Neural cell (in vitro differentiated cells): ENCODE results near the gene C11orf71. TPM values are rescaled to one million over a fixed set of nuclear protein-coding genes. Genes with fewer than 3 reads are reported as not detected.

Experiments
- H2AFZ ChIP-seq: fragments of 200-600, 300-800 bp; sonication (generic), shearing (Covaris generic); 2 replicates; pipeline ENCODE4 v1.6.0; 2014; ENCODE audit warnings: low read depth, mild to moderate bottlenecking, antibody characterized with exemption, low read length, moderate library complexity
- H3F3A ChIP-seq: fragments of 200-600 bp; shearing (Covaris generic); 2 replicates; pipeline ENCODE4 v1.6.1; 2016; ENCODE audit warnings: mild to moderate bottlenecking, moderate library complexity, mixed read lengths, antibody characterized with exemption, low read length; ENCODE audit not compliant: insufficient read depth, poor library complexity, severe bottlenecking
- H3K27ac ChIP-seq: fragments of 200-600, 300-800 bp; sonication (generic), shearing (Covaris generic); 2 replicates; pipeline ENCODE4 v1.5.1; 2014; ENCODE audit warnings: mild to moderate bottlenecking, low read length, moderate library complexity
- H3K27me3 ChIP-seq: fragments of 300-800, 200-600 bp; sonication (generic), shearing (Covaris generic); 2 replicates; pipeline ENCODE4 v1.6.0; 2014; ENCODE audit warnings: mild to moderate bottlenecking, low read depth, low read length, moderate library complexity; ENCODE audit not compliant: insufficient read depth
- H3K36me3 ChIP-seq: fragments of 300-800, 200-600 bp; sonication (generic), shearing (Covaris generic); 2 replicates; pipeline ENCODE4 v1.5.1; 2014; ENCODE audit warnings: mild to moderate bottlenecking, antibody characterized with exemption, low read length, moderate library complexity; ENCODE audit not compliant: insufficient read depth
- H3K4me2 ChIP-seq: fragments of 300-800, 200-600 bp; sonication (generic), shearing (Covaris generic); 2 replicates; pipeline ENCODE4 v1.6.0; 2014; ENCODE audit warnings: mild to moderate bottlenecking, low read length
- H3K4me3 ChIP-seq: fragments of 300-800, 200-600 bp; sonication (generic), shearing (Covaris generic); 2 replicates; pipeline ENCODE4 v1.5.1; 2014; ENCODE audit warnings: mild to moderate bottlenecking, low read length, moderate library complexity
- H3K79me2 ChIP-seq: fragments of 200-600 bp; shearing (Covaris generic); replicated peaks from 2 replicates; pipeline ENCODE4 v1.6.0; 2014; ENCODE audit warnings: mild to moderate bottlenecking, low read length, moderate library complexity; ENCODE audit not compliant: insufficient read depth
- H3K9ac ChIP-seq: fragments of 300-800, 200-600 bp; sonication (generic), shearing (Covaris generic); 2 replicates; pipeline ENCODE4 v1.6.1; 2016; ENCODE audit warnings: mild to moderate bottlenecking, low read length, mixed read lengths
- H3K9me2 ChIP-seq: fragments of 200-600 bp; shearing (Covaris generic); 2 replicates; pipeline ENCODE4 v1.6.1; 2016; ENCODE audit warnings: mild to moderate bottlenecking, low read length, mixed read lengths; ENCODE audit not compliant: insufficient read depth
- H3K9me3 ChIP-seq: fragments of 200-600, 300-800 bp; sonication (generic), shearing (Covaris generic); 2 replicates; pipeline ENCODE4 v1.6.1; 2016; ENCODE audit warnings: mild to moderate bottlenecking, mixed run types, low read length, moderate library complexity, mixed read lengths
- H4K20me1 ChIP-seq: fragments of 200-600 bp; shearing (Covaris generic); 2 replicates; pipeline ENCODE4 v1.6.1; 2016; ENCODE audit warnings: mild to moderate bottlenecking, mixed run types; ENCODE audit not compliant: insufficient read depth
- EP300 ChIP-seq: fragments of 450-650 bp; conservative IDR thresholded peaks from 2 replicates; pipeline ENCODE4 v1.6.1; 2014; ENCODE audit warnings: antibody characterized with exemption, mild to moderate bottlenecking, moderate library complexity; ENCODE audit not compliant: poor library complexity, severe bottlenecking
- EZH2 ChIP-seq: fragments of 200-600, 300-800 bp; shearing (Covaris generic), sonication (generic); IDR thresholded peaks from 2 replicates; pipeline ENCODE4 v1.6.1; 2014; ENCODE audit warnings: antibody characterized with exemption, low read length, borderline replicate concordance, mild to moderate bottlenecking; ENCODE audit not compliant: insufficient read depth, poor library complexity, severe bottlenecking
- MXI1 ChIP-seq: fragments of 450-650 bp; conservative IDR thresholded peaks from 2 replicates; pipeline ENCODE4 v1.6.1; 2014; ENCODE audit warnings: antibody characterized with exemption, mild to moderate bottlenecking; ENCODE audit not compliant: poor library complexity, severe bottlenecking
- POLR2AphosphoS5 ChIP-seq: IDR thresholded peaks from 2 replicates; pipeline ENCODE4 v1.6.1; 2012
- RAD21 ChIP-seq: fragments of 450-650 bp; conservative IDR thresholded peaks from 2 replicates; pipeline ENCODE4 v1.6.1; 2014; ENCODE audit warnings: antibody characterized with exemption, mild to moderate bottlenecking, moderate library complexity
- SMC3 ChIP-seq: fragments of 450-650 bp; conservative IDR thresholded peaks from 2 replicates; pipeline ENCODE4 v1.6.1; 2014; ENCODE audit warnings: antibody characterized with exemption, mild to moderate bottlenecking, moderate library complexity; ENCODE audit not compliant: poor library complexity
- TAF1 ChIP-seq: IDR thresholded peaks from 2 replicates; pipeline ENCODE4 v1.6.1; 2012; ENCODE audit warnings: low read depth
- polyA plus RNA-seq: library from polyadenylated mRNA; depleted of rRNA; stranded (reverse); fragments of >200 nt; gene quantifications from 2 replicates; pipeline ENCODE4 v1.2.3, GENCODE V29; 2014
- TF ChIP-seq, protein P1 (sequence below): fragments of 450-650 bp; IDR thresholded peaks from 2 replicates; pipeline ENCODE4 v1.5.1; 2014; ENCODE audit warnings: antibody characterized with exemption, mild to moderate bottlenecking, moderate library complexity; ENCODE audit not compliant: poor library complexity, severe bottlenecking
- TF ChIP-seq, protein P2 (sequence below): IDR thresholded peaks from 2 replicates; pipeline ENCODE4 v1.6.1; 2012; ENCODE audit warnings: borderline replicate concordance

C11orf71 gene
- polyA plus RNA-seq, 1 donor from 2014 or later = 29.9 TPM

GRCh38 chr11:114438303-114438702, 38.0 kb upstream of the C11orf71 start:
- Histone ChIP-seq H3K9me3 (no peaks in the 10 kb centered on the region), H3K36me3 (no peaks in the 10 kb centered on the region), H3F3A (no peaks in the 10 kb centered on the region), H3K9ac (no peak overlapping the region), H3K27ac (no peak overlapping the region), H2AFZ (no peak overlapping the region), H3K4me3 (no peak overlapping the region), H3K9me2 (no peaks in the 10 kb centered on the region), H3K4me2 (no peak overlapping the region), H3K79me2 (peaks cover 4% of the 10 kb centered on the region), H3K27me3 (no peaks in the 10 kb centered on the region), H4K20me1 (no peaks in the 10 kb centered on the region)
- no peak for TF ChIP-seq EP300

DNA sequence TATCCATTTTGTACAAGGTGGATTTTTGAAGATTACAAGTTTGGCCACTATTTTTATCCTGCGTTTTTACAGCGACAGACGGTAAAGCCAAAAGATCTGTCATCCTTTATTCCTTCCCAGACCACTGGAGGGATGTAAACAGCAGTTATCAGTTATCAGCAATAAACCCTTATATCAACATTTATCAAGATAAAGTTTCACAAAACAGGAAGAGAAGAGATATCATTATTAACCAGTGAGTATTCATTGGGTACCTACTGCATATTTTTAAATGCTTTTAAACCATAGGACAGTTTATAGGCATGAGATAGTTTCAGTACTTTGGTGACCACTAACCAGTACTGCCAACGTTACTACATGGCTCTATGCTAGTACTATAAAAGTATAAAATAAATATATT, 33.1 kb upstream of the C11orf71 start:
- Histone ChIP-seq H3K36me3 (no peaks in the 10 kb centered on the region), H4K20me1 (no peaks in the 10 kb centered on the region), H3K9me3 (no peaks in the 10 kb centered on the region), H3K9ac (no peak overlapping the region), H3K4me2 (no peak overlapping the region), H3K4me3 (no peak overlapping the region), H3K27me3 (no peaks in the 10 kb centered on the region), H3F3A (no peaks in the 10 kb centered on the region), H3K79me2 (no peaks in the 10 kb centered on the region), H2AFZ (no peak overlapping the region), H3K9me2 (no peaks in the 10 kb centered on the region), H3K27ac (no peak overlapping the region)
- TF ChIP-seq MXI1 = no peak
- TF ChIP-seq, protein P1, sequence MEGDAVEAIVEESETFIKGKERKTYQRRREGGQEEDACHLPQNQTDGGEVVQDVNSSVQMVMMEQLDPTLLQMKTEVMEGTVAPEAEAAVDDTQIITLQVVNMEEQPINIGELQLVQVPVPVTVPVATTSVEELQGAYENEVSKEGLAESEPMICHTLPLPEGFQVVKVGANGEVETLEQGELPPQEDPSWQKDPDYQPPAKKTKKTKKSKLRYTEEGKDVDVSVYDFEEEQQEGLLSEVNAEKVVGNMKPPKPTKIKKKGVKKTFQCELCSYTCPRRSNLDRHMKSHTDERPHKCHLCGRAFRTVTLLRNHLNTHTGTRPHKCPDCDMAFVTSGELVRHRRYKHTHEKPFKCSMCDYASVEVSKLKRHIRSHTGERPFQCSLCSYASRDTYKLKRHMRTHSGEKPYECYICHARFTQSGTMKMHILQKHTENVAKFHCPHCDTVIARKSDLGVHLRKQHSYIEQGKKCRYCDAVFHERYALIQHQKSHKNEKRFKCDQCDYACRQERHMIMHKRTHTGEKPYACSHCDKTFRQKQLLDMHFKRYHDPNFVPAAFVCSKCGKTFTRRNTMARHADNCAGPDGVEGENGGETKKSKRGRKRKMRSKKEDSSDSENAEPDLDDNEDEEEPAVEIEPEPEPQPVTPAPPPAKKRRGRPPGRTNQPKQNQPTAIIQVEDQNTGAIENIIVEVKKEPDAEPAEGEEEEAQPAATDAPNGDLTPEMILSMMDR = no peak
- no peak for TF ChIP-seq EP300

GRCh38 chr11:114432893-114433292, 32.6 kb upstream of the C11orf71 start:
- Histone ChIP-seq H3K4me3 (no peak overlapping the region), H4K20me1 (no peaks in the 10 kb centered on the region), H3K9me2 (no peaks in the 10 kb centered on the region), H3K9me3 (no peaks in the 10 kb centered on the region), H3K9ac (no peak overlapping the region), H3K27me3 (no peaks in the 10 kb centered on the region), H3K4me2 (no peak overlapping the region), H3K36me3 (no peaks in the 10 kb centered on the region), H2AFZ (no peak overlapping the region), H3F3A (no peaks in the 10 kb centered on the region), H3K79me2 (no peaks in the 10 kb centered on the region), H3K27ac (no peak overlapping the region)
- TF ChIP-seq EZH2 (no peak), POLR2AphosphoS5 (no peak), EP300 (no peak), RAD21 (no peak), SMC3 (no peak), TAF1 (no peak), MXI1 (no peak)
- TF ChIP-seq, protein P2, sequence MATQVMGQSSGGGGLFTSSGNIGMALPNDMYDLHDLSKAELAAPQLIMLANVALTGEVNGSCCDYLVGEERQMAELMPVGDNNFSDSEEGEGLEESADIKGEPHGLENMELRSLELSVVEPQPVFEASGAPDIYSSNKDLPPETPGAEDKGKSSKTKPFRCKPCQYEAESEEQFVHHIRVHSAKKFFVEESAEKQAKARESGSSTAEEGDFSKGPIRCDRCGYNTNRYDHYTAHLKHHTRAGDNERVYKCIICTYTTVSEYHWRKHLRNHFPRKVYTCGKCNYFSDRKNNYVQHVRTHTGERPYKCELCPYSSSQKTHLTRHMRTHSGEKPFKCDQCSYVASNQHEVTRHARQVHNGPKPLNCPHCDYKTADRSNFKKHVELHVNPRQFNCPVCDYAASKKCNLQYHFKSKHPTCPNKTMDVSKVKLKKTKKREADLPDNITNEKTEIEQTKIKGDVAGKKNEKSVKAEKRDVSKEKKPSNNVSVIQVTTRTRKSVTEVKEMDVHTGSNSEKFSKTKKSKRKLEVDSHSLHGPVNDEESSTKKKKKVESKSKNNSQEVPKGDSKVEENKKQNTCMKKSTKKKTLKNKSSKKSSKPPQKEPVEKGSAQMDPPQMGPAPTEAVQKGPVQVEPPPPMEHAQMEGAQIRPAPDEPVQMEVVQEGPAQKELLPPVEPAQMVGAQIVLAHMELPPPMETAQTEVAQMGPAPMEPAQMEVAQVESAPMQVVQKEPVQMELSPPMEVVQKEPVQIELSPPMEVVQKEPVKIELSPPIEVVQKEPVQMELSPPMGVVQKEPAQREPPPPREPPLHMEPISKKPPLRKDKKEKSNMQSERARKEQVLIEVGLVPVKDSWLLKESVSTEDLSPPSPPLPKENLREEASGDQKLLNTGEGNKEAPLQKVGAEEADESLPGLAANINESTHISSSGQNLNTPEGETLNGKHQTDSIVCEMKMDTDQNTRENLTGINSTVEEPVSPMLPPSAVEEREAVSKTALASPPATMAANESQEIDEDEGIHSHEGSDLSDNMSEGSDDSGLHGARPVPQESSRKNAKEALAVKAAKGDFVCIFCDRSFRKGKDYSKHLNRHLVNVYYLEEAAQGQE = no peak
- TF ChIP-seq, protein P1 = no peak
